WTC11 (cell line): ENCODE measurements around the gene MUC20.
"Not testable (repeated sequence)": the region's sequence is repeated elsewhere in the genome, so short reads cannot be mapped to it uniquely, and the experiment has no call there.

Source experiments
- CREB1 ChIP-seq: sonication (generic); formaldehyde crosslinking; IDR thresholded peaks from 2 replicates; pipeline ENCODE4 v1.8.0; 2023; ENCODE audit warnings: mild to moderate bottlenecking, missing genetic modification reagents
- HMGA2 ChIP-seq: fragments of 250-450 bp; sonication (Bioruptor Pico); IDR thresholded peaks from 2 replicates; pipeline ENCODE4 v1.4.0; 2021; ENCODE audit warnings: mild to moderate bottlenecking, moderate library complexity
- JUN ChIP-seq: sonication (generic); formaldehyde crosslinking; IDR thresholded peaks from 2 replicates; pipeline ENCODE4 v1.8.0; 2023; ENCODE audit warnings: mild to moderate bottlenecking, missing genetic modification reagents
- NR3C1 ChIP-seq: sonication (generic); formaldehyde crosslinking; conservative IDR thresholded peaks from 2 replicates; pipeline ENCODE4 v1.8.1; 2023; ENCODE audit warnings: low read depth, mild to moderate bottlenecking, missing genetic modification reagents
- SP1 ChIP-seq: sonication (generic); formaldehyde crosslinking; conservative IDR thresholded peaks from 2 replicates; pipeline ENCODE4 v1.8.1; 2022; ENCODE audit warnings: missing genetic modification reagents
- TF ChIP-seq, protein P1 (sequence below): sonication (generic); formaldehyde crosslinking; IDR thresholded peaks from 2 replicates; pipeline ENCODE4 v1.8.1; 2023; ENCODE audit warnings: mild to moderate bottlenecking, missing genetic modification reagents, moderate library complexity
- TF ChIP-seq, protein P2 (sequence below): fragments of 200-600 bp; IDR thresholded peaks from 2 replicates; pipeline ENCODE4 v1.8.0; 2022; ENCODE audit warnings: antibody characterized with exemption
- TF ChIP-seq, protein P3 (sequence below): sonication (generic); formaldehyde crosslinking; IDR thresholded peaks from 2 replicates; pipeline ENCODE4 v1.8.0; 2022; ENCODE audit warnings: mild to moderate bottlenecking, missing genetic modification reagents
- TF ChIP-seq, protein P4 (sequence below): sonication (generic); formaldehyde crosslinking; conservative IDR thresholded peaks from 2 replicates; pipeline ENCODE4 v1.8.1; 2022; ENCODE audit warnings: mild to moderate bottlenecking, missing genetic modification reagents
- TF ChIP-seq, protein P5 (sequence below): sonication (generic); formaldehyde crosslinking; IDR thresholded peaks from 2 replicates; pipeline ENCODE4 v1.8.1; 2022; ENCODE audit warnings: mild to moderate bottlenecking, missing genetic modification reagents, moderate library complexity, borderline replicate concordance
- TF ChIP-seq, protein P6 (sequence below): sonication (generic); formaldehyde crosslinking; conservative IDR thresholded peaks from 2 replicates; pipeline ENCODE4 v1.8.1; 2023; ENCODE audit warnings: mild to moderate bottlenecking, low read depth, missing genetic modification reagents, moderate library complexity

DNA sequence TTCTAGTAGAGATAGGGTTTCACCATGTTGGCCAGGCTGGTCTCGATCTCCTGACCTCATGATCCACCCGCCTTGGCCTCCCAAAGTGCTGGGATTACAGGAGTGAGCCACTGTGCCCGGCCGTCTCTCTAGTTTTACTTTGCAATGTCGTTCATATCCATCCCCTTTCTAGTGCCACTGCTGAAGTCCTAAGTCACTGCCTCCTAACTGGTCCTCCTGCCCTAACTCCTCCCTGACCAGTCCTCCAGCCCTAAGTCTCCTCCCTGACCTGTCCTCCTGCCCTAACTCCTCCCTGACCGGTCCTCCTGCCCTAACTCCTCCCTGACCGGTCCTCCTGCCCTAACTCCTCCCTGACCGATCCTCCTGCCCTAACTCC, 8.3 kb upstream of the MUC20 start:
- TF ChIP-seq JUN; CREB1 (CRISPR knock-in tag); SP1 (CRISPR knock-in tag); HMGA2 (CRISPR knock-in tag); NR3C1 (CRISPR knock-in tag): not testable (repeated sequence)
- TF ChIP-seq, protein P1, sequence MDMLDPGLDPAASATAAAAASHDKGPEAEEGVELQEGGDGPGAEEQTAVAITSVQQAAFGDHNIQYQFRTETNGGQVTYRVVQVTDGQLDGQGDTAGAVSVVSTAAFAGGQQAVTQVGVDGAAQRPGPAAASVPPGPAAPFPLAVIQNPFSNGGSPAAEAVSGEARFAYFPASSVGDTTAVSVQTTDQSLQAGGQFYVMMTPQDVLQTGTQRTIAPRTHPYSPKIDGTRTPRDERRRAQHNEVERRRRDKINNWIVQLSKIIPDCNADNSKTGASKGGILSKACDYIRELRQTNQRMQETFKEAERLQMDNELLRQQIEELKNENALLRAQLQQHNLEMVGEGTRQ: not testable (repeated sequence)
- TF ChIP-seq, protein P2, sequence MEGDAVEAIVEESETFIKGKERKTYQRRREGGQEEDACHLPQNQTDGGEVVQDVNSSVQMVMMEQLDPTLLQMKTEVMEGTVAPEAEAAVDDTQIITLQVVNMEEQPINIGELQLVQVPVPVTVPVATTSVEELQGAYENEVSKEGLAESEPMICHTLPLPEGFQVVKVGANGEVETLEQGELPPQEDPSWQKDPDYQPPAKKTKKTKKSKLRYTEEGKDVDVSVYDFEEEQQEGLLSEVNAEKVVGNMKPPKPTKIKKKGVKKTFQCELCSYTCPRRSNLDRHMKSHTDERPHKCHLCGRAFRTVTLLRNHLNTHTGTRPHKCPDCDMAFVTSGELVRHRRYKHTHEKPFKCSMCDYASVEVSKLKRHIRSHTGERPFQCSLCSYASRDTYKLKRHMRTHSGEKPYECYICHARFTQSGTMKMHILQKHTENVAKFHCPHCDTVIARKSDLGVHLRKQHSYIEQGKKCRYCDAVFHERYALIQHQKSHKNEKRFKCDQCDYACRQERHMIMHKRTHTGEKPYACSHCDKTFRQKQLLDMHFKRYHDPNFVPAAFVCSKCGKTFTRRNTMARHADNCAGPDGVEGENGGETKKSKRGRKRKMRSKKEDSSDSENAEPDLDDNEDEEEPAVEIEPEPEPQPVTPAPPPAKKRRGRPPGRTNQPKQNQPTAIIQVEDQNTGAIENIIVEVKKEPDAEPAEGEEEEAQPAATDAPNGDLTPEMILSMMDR: not testable (repeated sequence)
- TF ChIP-seq, protein P3, sequence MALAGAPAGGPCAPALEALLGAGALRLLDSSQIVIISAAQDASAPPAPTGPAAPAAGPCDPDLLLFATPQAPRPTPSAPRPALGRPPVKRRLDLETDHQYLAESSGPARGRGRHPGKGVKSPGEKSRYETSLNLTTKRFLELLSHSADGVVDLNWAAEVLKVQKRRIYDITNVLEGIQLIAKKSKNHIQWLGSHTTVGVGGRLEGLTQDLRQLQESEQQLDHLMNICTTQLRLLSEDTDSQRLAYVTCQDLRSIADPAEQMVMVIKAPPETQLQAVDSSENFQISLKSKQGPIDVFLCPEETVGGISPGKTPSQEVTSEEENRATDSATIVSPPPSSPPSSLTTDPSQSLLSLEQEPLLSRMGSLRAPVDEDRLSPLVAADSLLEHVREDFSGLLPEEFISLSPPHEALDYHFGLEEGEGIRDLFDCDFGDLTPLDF (CRISPR knock-in tag): not testable (repeated sequence)
- TF ChIP-seq, protein P4, sequence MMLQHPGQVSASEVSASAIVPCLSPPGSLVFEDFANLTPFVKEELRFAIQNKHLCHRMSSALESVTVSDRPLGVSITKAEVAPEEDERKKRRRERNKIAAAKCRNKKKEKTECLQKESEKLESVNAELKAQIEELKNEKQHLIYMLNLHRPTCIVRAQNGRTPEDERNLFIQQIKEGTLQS (CRISPR knock-in tag): not testable (repeated sequence)
- TF ChIP-seq, protein P5, sequence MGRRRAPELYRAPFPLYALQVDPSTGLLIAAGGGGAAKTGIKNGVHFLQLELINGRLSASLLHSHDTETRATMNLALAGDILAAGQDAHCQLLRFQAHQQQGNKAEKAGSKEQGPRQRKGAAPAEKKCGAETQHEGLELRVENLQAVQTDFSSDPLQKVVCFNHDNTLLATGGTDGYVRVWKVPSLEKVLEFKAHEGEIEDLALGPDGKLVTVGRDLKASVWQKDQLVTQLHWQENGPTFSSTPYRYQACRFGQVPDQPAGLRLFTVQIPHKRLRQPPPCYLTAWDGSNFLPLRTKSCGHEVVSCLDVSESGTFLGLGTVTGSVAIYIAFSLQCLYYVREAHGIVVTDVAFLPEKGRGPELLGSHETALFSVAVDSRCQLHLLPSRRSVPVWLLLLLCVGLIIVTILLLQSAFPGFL: not testable (repeated sequence)
- TF ChIP-seq, protein P6, sequence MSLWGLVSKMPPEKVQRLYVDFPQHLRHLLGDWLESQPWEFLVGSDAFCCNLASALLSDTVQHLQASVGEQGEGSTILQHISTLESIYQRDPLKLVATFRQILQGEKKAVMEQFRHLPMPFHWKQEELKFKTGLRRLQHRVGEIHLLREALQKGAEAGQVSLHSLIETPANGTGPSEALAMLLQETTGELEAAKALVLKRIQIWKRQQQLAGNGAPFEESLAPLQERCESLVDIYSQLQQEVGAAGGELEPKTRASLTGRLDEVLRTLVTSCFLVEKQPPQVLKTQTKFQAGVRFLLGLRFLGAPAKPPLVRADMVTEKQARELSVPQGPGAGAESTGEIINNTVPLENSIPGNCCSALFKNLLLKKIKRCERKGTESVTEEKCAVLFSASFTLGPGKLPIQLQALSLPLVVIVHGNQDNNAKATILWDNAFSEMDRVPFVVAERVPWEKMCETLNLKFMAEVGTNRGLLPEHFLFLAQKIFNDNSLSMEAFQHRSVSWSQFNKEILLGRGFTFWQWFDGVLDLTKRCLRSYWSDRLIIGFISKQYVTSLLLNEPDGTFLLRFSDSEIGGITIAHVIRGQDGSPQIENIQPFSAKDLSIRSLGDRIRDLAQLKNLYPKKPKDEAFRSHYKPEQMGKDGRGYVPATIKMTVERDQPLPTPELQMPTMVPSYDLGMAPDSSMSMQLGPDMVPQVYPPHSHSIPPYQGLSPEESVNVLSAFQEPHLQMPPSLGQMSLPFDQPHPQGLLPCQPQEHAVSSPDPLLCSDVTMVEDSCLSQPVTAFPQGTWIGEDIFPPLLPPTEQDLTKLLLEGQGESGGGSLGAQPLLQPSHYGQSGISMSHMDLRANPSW (CRISPR knock-in tag): not testable (repeated sequence)
